Measurements from ENCODE around the gene ANTKMT.

ANTKMT gene

GRCh38 chr16:693766-694165, 27.2 kb upstream of the ANTKMT start:
- Histone ChIP-seq H3K4me3 (peak overlapping the region; percentile 69), H3K9me3 (ENCODE audit: low read depth, low read length) (no peaks in the 10 kb centered on the region)
- no peak for DNase-seq (ENCODE audit: low read depth, low spot score)

GRCh38 chr16:694187-694862, 26.6 kb upstream of the ANTKMT start:
- Histone ChIP-seq H3K9me3 (ENCODE audit: low read depth, low read length) (no peaks in the 10 kb centered on the region), H3K36me3 (ENCODE audit: insufficient read depth, low read length) (no peaks in the 10 kb centered on the region), H3K4me3 (peak overlapping the region; percentile 69), H3K9ac (ENCODE audit: insufficient read length) (no peak overlapping the region), H3K27ac (no peak overlapping the region)
- no peak for DNase-seq (ENCODE audit: low read depth, low spot score)
- peak; percentile 83 for TF ChIP-seq EZH2 (IDR thresholded peaks at IDR 0.05)
- TF ChIP-seq FOXP2 (optimal IDR thresholded peaks at IDR 0.05; ENCODE audit: control extremely low read depth, extremely low read length, insufficient read depth), result no peak

More at GRCh38 chr16:693766-694165, 27.2 kb upstream of the ANTKMT start:
- TF ChIP-seq POLR2AphosphoS5 (IDR thresholded peaks at IDR 0.05; ENCODE audit: borderline replicate concordance, low read depth, low read length) (no peak), FOXP2 (optimal IDR thresholded peaks at IDR 0.05; ENCODE audit: control extremely low read depth, extremely low read length, insufficient read depth) (no peak), EZH2 (IDR thresholded peaks at IDR 0.05) (no peak)
- Histone ChIP-seq H3K36me3 (ENCODE audit: insufficient read depth, low read length) (no peaks in the 10 kb centered on the region), H3K27ac (no peak overlapping the region), H3K9ac (ENCODE audit: insufficient read length) (no peak overlapping the region)

- Histone ChIP-seq H3K36me3 (ENCODE audit: insufficient read depth, low read length) (no peaks in the 10 kb centered on the region), H3K4me3 (peak overlapping the region; percentile 69), H3K27ac (no peak overlapping the region), H3K9ac (ENCODE audit: insufficient read length) (no peak overlapping the region), H3K9me3 (ENCODE audit: low read depth, low read length) (no peaks in the 10 kb centered on the region)
- DNase-seq (ENCODE audit: low read depth, low spot score), result no peak
- TF ChIP-seq FOXP2 (optimal IDR thresholded peaks at IDR 0.05; ENCODE audit: control extremely low read depth, extremely low read length, insufficient read depth) (no peak), EZH2 (IDR thresholded peaks at IDR 0.05) (no peak), POLR2AphosphoS5 (IDR thresholded peaks at IDR 0.05; ENCODE audit: borderline replicate concordance, low read depth, low read length) (no peak)
These were observed 26.0 kb upstream of the ANTKMT start for GRCh38 chr16:694863-695354.

GRCh38 chr16:695355-696089, 25.4 kb upstream of the ANTKMT start:
- no peaks in the 10 kb centered on the region for H3K9me3 ChIP-seq (ENCODE audit: low read depth, low read length)
- peak overlapping the region; percentile 72 for H3K4me3 ChIP-seq
- TF ChIP-seq POLR2AphosphoS5 (IDR thresholded peaks at IDR 0.05; ENCODE audit: borderline replicate concordance, low read depth, low read length), result no peak
- no peak for TF ChIP-seq FOXP2 (optimal IDR thresholded peaks at IDR 0.05; ENCODE audit: control extremely low read depth, extremely low read length, insufficient read depth)
- no peak for TF ChIP-seq EZH2 (IDR thresholded peaks at IDR 0.05)
- no peak overlapping the region for H3K27ac ChIP-seq
- no peak overlapping the region for H3K9ac ChIP-seq (ENCODE audit: insufficient read length)
- no peaks in the 10 kb centered on the region for H3K36me3 ChIP-seq (ENCODE audit: insufficient read depth, low read length)
- DNase-seq (ENCODE audit: low read depth, low spot score), result no peak

GRCh38 chr16:698911-699671, 21.9 kb upstream of the ANTKMT start:
- Histone ChIP-seq H3K4me3 (no peak overlapping the region), H3K36me3 (ENCODE audit: insufficient read depth, low read length) (no peaks in the 10 kb centered on the region), H3K9me3 (ENCODE audit: low read depth, low read length) (no peaks in the 10 kb centered on the region), H3K27ac (no peak overlapping the region), H3K9ac (ENCODE audit: insufficient read length) (no peak overlapping the region)
- no peak for DNase-seq (ENCODE audit: low read depth, low spot score)
- TF ChIP-seq FOXP2 (optimal IDR thresholded peaks at IDR 0.05; ENCODE audit: control extremely low read depth, extremely low read length, insufficient read depth) (no peak), POLR2AphosphoS5 (IDR thresholded peaks at IDR 0.05; ENCODE audit: borderline replicate concordance, low read depth, low read length) (no peak), EZH2 (IDR thresholded peaks at IDR 0.05) (no peak)

GRCh38 chr16:700684-701584, 20.0 kb upstream of the ANTKMT start:
- DNase-seq (ENCODE audit: low read depth, low spot score), result no peak
- Histone ChIP-seq H3K4me3 (0 out of 2 replicates have a peak overlapping the region, but pooled peaks have one; percentile 30), H3K27ac (no peak overlapping the region), H3K9me3 (ENCODE audit: low read depth, low read length) (no peaks in the 10 kb centered on the region), H3K36me3 (ENCODE audit: insufficient read depth, low read length) (no peaks in the 10 kb centered on the region), H3K9ac (ENCODE audit: insufficient read length) (no peak overlapping the region)
- TF ChIP-seq EZH2 (IDR thresholded peaks at IDR 0.05), result no peak
- TF ChIP-seq FOXP2 (optimal IDR thresholded peaks at IDR 0.05; ENCODE audit: control extremely low read depth, extremely low read length, insufficient read depth), result no peak
- TF ChIP-seq POLR2AphosphoS5 (IDR thresholded peaks at IDR 0.05; ENCODE audit: borderline replicate concordance, low read depth, low read length), result no peak

- TF ChIP-seq POLR2AphosphoS5 (IDR thresholded peaks at IDR 0.05; ENCODE audit: borderline replicate concordance, low read depth, low read length) (no peak), FOXP2 (optimal IDR thresholded peaks at IDR 0.05; ENCODE audit: control extremely low read depth, extremely low read length, insufficient read depth) (no peak), EZH2 (IDR thresholded peaks at IDR 0.05) (no peak)
- DNase-seq (ENCODE audit: low read depth, low spot score), result no peak
- no peak overlapping the region for H3K9ac ChIP-seq (ENCODE audit: insufficient read length)
- H3K4me3 ChIP-seq, result no peak overlapping the region
- H3K36me3 ChIP-seq (ENCODE audit: insufficient read depth, low read length), result no peaks in the 10 kb centered on the region
- no peak overlapping the region for H3K27ac ChIP-seq
- H3K9me3 ChIP-seq (ENCODE audit: low read depth, low read length), result no peaks in the 10 kb centered on the region
These were observed 18.6 kb upstream of the ANTKMT start for GRCh38 chr16:702341-702740.
